Stimulated activated CD4-positive, alpha-beta T cell treated with anti-CD3 and anti-CD28 coated beads, Interleukin-4, amount 100 ng/mL, for 4 hours (primary cell): ENCODE results near the gene EFTUD2.

Experiments
- DNase-seq, 2 experiments: peaks; one replicate each; pipeline ENCODE4 v3.0.0-alpha.2; 2020

Gene EFTUD2

GRCh38 chr17:44804302-44805089 is 94.7 kb downstream of the EFTUD2 start:
- no peak for DNase-seq

- DNase-seq, result no peak
These were observed 97.4 kb downstream of the EFTUD2 start for GRCh38 chr17:44801880-44802279.
